ENCODE results near the gene FOXRED1. TPM values are rescaled to one million over a fixed set of nuclear protein-coding genes. Genes with fewer than 3 reads are reported as not detected.

Gene FOXRED1
- total and polyA plus RNA-seq, 9 of the 15 experiments (the other 6 are each of a cell fraction or from before 2014, with no cell fraction given): 14.1 to 94.4 (median 53.1) TPM

GRCh38 chr11:126319374-126319740 is 50.4 kb downstream of the FOXRED1 start:
- Histone ChIP-seq H3K4me2 (ENCODE audit: insufficient read depth, low read length) (no peak overlapping the region), H3K79me2 (ENCODE audit: control insufficient read depth, insufficient read depth, low read length) (no peaks in the 10 kb centered on the region), H4K20me1 (replicated peaks; ENCODE audit: control insufficient read depth, insufficient read depth, low read length) (peaks cover 3% of the 10 kb centered on the region; the same call in 1 of the 2 replicates), H3K9me1 (ENCODE audit: control insufficient read depth, insufficient read depth, low read length) (no peaks in the 10 kb centered on the region), H3K36me3 (ENCODE audit: control insufficient read depth, insufficient read depth, low read length) (no peaks in the 10 kb centered on the region), H3K27ac (ENCODE audit: extremely low read depth, low read depth, low read length) (no peak overlapping the region), H3K4me1 (replicated peaks in 1 of 2; ENCODE audit: control insufficient read depth in 2 of 2, insufficient read depth in 2 of 2, low read length in 2 of 2) (no peaks in the 10 kb centered on the region; a peak in 2 of 5 replicates), H2AFZ (ENCODE audit: low read depth, low read length) (no peak overlapping the region), H3K9ac (ENCODE audit: insufficient read depth in 1 of 2, low read depth in 2 of 2, low read length in 2 of 2) (no peak overlapping the region), H3K9me3 (replicated peaks; ENCODE audit: control insufficient read depth, insufficient read depth, low read depth, low read length) (no peaks in the 10 kb centered on the region), H3K27me3 (ENCODE audit: control insufficient read depth in 2 of 2, insufficient read depth in 2 of 2, low read length in 2 of 2) (no peaks in the 10 kb centered on the region), H3K4me3 (no peak overlapping the region)
- no peak for ATAC-seq
- in situ Hi-C loops (cut with MboI): loop anchor here (25.0 kb wide), 2 partner anchors 93 to 668 kb away; no protein-coding TSS in a partner anchor
- FAIRE-seq: no peak
- intact Hi-C loops (cut with micrococcal nuclease): no loop called here
- 78% methylated on average over 5 of the region's 5 CpGs for WGBS (ENCODE audit: insufficient coverage, low coverage, missing lambda C conversion rate)
- ChIA-PET CTCF (ENCODE audit: low intra/inter-chr PET ratio) (no interaction called here), POLR2A (interaction anchor here (0.6 to 1.5 kb wide), 3 partner anchors 15 to 101 kb away, joined by 3 to 6 read pairs (median 3); partner anchors contain the start of gene DCPS)
- BruUV-seq (replicated peaks): no TSS peak
- no peak for DNase-seq (ENCODE audit: extremely low read depth in 1 of 4, low spot score in 3 of 4)
- TF ChIP-seq, protein P1, sequence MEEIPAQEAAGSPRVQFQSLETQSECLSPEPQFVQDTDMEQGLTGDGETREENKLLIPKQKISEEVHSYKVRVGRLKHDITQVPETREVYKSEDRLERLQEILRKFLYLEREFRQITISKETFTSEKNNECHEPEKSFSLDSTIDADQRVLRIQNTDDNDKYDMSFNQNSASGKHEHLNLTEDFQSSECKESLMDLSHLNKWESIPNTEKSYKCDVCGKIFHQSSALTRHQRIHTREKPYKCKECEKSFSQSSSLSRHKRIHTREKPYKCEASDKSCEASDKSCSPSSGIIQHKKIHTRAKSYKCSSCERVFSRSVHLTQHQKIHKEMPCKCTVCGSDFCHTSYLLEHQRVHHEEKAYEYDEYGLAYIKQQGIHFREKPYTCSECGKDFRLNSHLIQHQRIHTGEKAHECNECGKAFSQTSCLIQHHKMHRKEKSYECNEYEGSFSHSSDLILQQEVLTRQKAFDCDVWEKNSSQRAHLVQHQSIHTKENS (CRISPR knock-in tag; IDR thresholded peaks at IDR 0.05): no peak
- TF ChIP-seq POLR2A (conservative IDR thresholded peaks at IDR 0.05) (no peak), TRIM25 (IDR thresholded peaks at IDR 0.05; ENCODE audit: borderline replicate concordance) (no peak), CTCFL (IDR thresholded peaks at IDR 0.05; ENCODE audit: borderline replicate concordance, insufficient read depth, low read depth, low read length, poor library complexity, severe bottlenecking) (no peak), SIRT6 (IDR thresholded peaks at IDR 0.05; ENCODE audit: low read depth, low read length) (no peak), RB1 (IDR thresholded peaks at IDR 0.05; ENCODE audit: low read depth) (no peak), EP300 (IDR thresholded peaks at IDR 0.05; ENCODE audit: low read length) (no peak), SFPQ (IDR thresholded peaks at IDR 0.05; ENCODE audit: low read depth, low read length) (no peak), CREB3 (tag; conservative IDR thresholded peaks at IDR 0.05; ENCODE audit: low read depth) (no peak), GABPA (tag; conservative IDR thresholded peaks at IDR 0.05; ENCODE audit: low read depth) (no peak), ZNF253 (CRISPR knock-in tag; conservative IDR thresholded peaks at IDR 0.05) (no peak), GATAD2A (IDR thresholded peaks at IDR 0.05) (no peak)
- TF ChIP-seq, protein P2, sequence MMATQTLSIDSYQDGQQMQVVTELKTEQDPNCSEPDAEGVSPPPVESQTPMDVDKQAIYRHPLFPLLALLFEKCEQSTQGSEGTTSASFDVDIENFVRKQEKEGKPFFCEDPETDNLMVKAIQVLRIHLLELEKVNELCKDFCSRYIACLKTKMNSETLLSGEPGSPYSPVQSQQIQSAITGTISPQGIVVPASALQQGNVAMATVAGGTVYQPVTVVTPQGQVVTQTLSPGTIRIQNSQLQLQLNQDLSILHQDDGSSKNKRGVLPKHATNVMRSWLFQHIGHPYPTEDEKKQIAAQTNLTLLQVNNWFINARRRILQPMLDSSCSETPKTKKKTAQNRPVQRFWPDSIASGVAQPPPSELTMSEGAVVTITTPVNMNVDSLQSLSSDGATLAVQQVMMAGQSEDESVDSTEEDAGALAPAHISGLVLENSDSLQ (IDR thresholded peaks at IDR 0.05): no peak

Measured in K562 (cell line).